Neural progenitor cell (in vitro differentiated cells): Measurements from ENCODE around the gene SPRED2. TPM values are rescaled to one million over a fixed set of nuclear protein-coding genes. Genes with fewer than 3 reads are reported as not detected.

Experiments
- DNase-seq: peaks from one replicate; pipeline ENCODE4 v3.0.0-alpha.2; 2016; ENCODE audit warnings: low spot score
- H2AFZ ChIP-seq: fragments of 200-600 bp; sonication (generic); replicated peaks from 2 replicates; pipeline ENCODE4 v1.6.1; 2016; ENCODE audit warnings: antibody characterized with exemption
- H3F3A ChIP-seq: fragments of 200-600 bp; sonication (generic); 2 replicates; pipeline ENCODE4 v1.6.1; 2016; ENCODE audit warnings: antibody characterized with exemption, low read depth
- H3K27ac ChIP-seq: fragments of 200-600 bp; sonication (generic); 2 replicates; pipeline ENCODE4 v1.5.1; 2016; ENCODE audit warnings: mild to moderate bottlenecking
- H3K27me3 ChIP-seq: fragments of 200-600 bp; sonication (generic); 2 replicates; pipeline ENCODE4 v1.6.1; 2016; ENCODE audit warnings: mild to moderate bottlenecking, moderate library complexity
- H3K36me3 ChIP-seq: fragments of 200-600 bp; sonication (generic); 2 replicates; pipeline ENCODE4 v1.5.1; 2016
- H3K4me1 ChIP-seq: fragments of 200-600 bp; sonication (generic); 2 replicates; pipeline ENCODE4 v1.6.1; 2016; ENCODE audit warnings: mixed run types
- H3K4me2 ChIP-seq: fragments of 200-600 bp; sonication (generic); 2 replicates; pipeline ENCODE4 v1.6.1; 2016
- H3K4me3 ChIP-seq: fragments of 200-600 bp; sonication (generic); 2 replicates; pipeline ENCODE4 v1.5.1; 2016
- H3K79me2 ChIP-seq: fragments of 200-600 bp; sonication (generic); 2 replicates; pipeline ENCODE4 v1.6.1; 2016; ENCODE audit warnings: low read depth
- H3K9ac ChIP-seq: fragments of 200-600 bp; sonication (generic); 2 replicates; pipeline ENCODE4 v1.6.1; 2016
- H3K9me3 ChIP-seq: fragments of 200-600 bp; sonication (generic); 2 replicates; pipeline ENCODE4 v1.5.1; 2016; ENCODE audit warnings: low read depth
- H4K20me1 ChIP-seq: fragments of 200-600 bp; sonication (generic); 2 replicates; pipeline ENCODE4 v1.6.1; 2016; ENCODE audit warnings: low read depth
- H3K27ac Mint-ChIP-seq: 3 replicates; pipeline ENCODE4 v1.8.0; 2021; ENCODE audit warnings: mixed read lengths
- H3K27me3 Mint-ChIP-seq: 2 replicates; pipeline ENCODE4 v1.8.0; 2022; ENCODE audit warnings: low read depth, mild to moderate bottlenecking, inconsistent platforms, moderate library complexity, mixed read lengths; ENCODE audit not compliant: insufficient read depth
- H3K36me3 Mint-ChIP-seq: 3 replicates; pipeline ENCODE4 v1.8.0; 2021; ENCODE audit warnings: mixed read lengths
- H3K4me1 Mint-ChIP-seq: 3 replicates; pipeline ENCODE4 v1.8.0; 2021; ENCODE audit warnings: mixed read lengths
- H3K4me3 Mint-ChIP-seq: 3 replicates; pipeline ENCODE4 v1.8.0; 2021; ENCODE audit warnings: mild to moderate bottlenecking, moderate library complexity, mixed read lengths
- H3K9me3 Mint-ChIP-seq: 3 replicates; pipeline ENCODE4 v1.8.0; 2020; ENCODE audit warnings: mixed read lengths
- EZH2 ChIP-seq: fragments of 200-600 bp; sonication (generic); IDR thresholded peaks from 2 replicates; pipeline ENCODE4 v1.6.1; 2017; ENCODE audit warnings: antibody characterized with exemption, mild to moderate bottlenecking, moderate library complexity
- EZH2phosphoT487 ChIP-seq: fragments of 200-600 bp; sonication (generic); IDR thresholded peaks from 2 replicates; pipeline ENCODE4 v1.6.1; 2017; ENCODE audit warnings: antibody characterized with exemption
- total RNA-seq: library from RNA; depleted of rRNA; stranded (reverse); fragments of >200 nt; gene quantifications from 2 replicates; pipeline ENCODE4 v1.2.3, GENCODE V29; 2015; ENCODE audit warnings: low replicate concordance
- TF ChIP-seq, protein P1 (sequence below): fragments of 200-600 bp; sonication (generic); IDR thresholded peaks from 2 replicates; pipeline ENCODE4 v1.5.1; 2017; ENCODE audit warnings: antibody characterized with exemption, mild to moderate bottlenecking

The SPRED2 gene
- total RNA-seq, 1 donor from 2014 or later: 11.6 TPM

GRCh38 chr2:65293376-65293775 is 139.0 kb downstream of the SPRED2 start:
- no peak overlapping the region for H3K4me2 ChIP-seq
- Mint-ChIP-seq H3K4me3 (no peak overlapping the region), H3K36me3 (no peaks in the 10 kb centered on the region), H3K9me3 (no peaks in the 10 kb centered on the region), H3K27ac (peak overlapping the region; percentile 18), H3K4me1 (peaks cover 45% of the 10 kb centered on the region), H3K27me3 (peaks cover 2% of the 10 kb centered on the region)
- no peak overlapping the region for H2AFZ ChIP-seq
- peak; percentile 28 for DNase-seq
- no peaks in the 10 kb centered on the region for H3K27me3 ChIP-seq
- no peak overlapping the region for H3K4me3 ChIP-seq
- no peaks in the 10 kb centered on the region for H3K9me3 ChIP-seq
- no peak overlapping the region for H3K9ac ChIP-seq
- TF ChIP-seq EZH2phosphoT487 (no peak), EZH2 (no peak)
- TF ChIP-seq, protein P1, sequence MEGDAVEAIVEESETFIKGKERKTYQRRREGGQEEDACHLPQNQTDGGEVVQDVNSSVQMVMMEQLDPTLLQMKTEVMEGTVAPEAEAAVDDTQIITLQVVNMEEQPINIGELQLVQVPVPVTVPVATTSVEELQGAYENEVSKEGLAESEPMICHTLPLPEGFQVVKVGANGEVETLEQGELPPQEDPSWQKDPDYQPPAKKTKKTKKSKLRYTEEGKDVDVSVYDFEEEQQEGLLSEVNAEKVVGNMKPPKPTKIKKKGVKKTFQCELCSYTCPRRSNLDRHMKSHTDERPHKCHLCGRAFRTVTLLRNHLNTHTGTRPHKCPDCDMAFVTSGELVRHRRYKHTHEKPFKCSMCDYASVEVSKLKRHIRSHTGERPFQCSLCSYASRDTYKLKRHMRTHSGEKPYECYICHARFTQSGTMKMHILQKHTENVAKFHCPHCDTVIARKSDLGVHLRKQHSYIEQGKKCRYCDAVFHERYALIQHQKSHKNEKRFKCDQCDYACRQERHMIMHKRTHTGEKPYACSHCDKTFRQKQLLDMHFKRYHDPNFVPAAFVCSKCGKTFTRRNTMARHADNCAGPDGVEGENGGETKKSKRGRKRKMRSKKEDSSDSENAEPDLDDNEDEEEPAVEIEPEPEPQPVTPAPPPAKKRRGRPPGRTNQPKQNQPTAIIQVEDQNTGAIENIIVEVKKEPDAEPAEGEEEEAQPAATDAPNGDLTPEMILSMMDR: no peak
- H3K79me2 ChIP-seq: no peaks in the 10 kb centered on the region
- H3K4me1 ChIP-seq: peaks cover 20% of the 10 kb centered on the region
- H3F3A ChIP-seq: peaks cover 11% of the 10 kb centered on the region
- no peaks in the 10 kb centered on the region for H4K20me1 ChIP-seq
- H3K36me3 ChIP-seq: no peaks in the 10 kb centered on the region
- no peak overlapping the region for H3K27ac ChIP-seq

GRCh38 chr2:65292461-65293011 is 139.9 kb downstream of the SPRED2 start:
- H3K27ac Mint-ChIP-seq: peak overlapping the region; percentile 18
- TF ChIP-seq EZH2phosphoT487: no peak
- TF ChIP-seq EZH2: no peak
- TF ChIP-seq, protein P1: no peak
- peaks cover 20% of the 10 kb centered on the region for H3K4me1 ChIP-seq

DNA sequence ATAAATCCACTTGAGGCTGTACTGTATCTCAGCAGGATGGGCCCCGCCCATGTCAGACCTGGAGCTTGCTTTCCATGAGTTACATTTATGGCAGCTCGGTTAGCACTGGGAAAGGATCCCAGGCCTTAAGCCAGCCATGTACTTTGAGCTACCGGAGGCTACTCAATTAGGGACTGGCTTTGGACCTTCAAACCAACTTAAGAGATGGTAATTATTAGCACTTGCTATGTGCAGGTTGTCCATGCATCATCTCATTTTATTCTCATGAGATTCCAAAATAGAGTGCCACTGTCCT is 140.3 kb downstream of the SPRED2 start:
- H3K27me3 Mint-ChIP-seq: peaks cover 2% of the 10 kb centered on the region
- Histone ChIP-seq H3F3A (peaks cover 11% of the 10 kb centered on the region), H4K20me1 (no peaks in the 10 kb centered on the region)

More at GRCh38 chr2:65292461-65293011, 139.9 kb downstream of the SPRED2 start:
- H3K36me3 Mint-ChIP-seq: no peaks in the 10 kb centered on the region
- no peaks in the 10 kb centered on the region for H3K79me2 ChIP-seq
- H3K27ac ChIP-seq: no peak overlapping the region
- no peak overlapping the region for H3K4me3 ChIP-seq
- H3K4me3 Mint-ChIP-seq: no peak overlapping the region
- H3K4me2 ChIP-seq: no peak overlapping the region
- no peak for DNase-seq
- H3K9me3 Mint-ChIP-seq: no peaks in the 10 kb centered on the region
- no peak overlapping the region for H3K9ac ChIP-seq
- peaks cover 1% of the 10 kb centered on the region for H3K27me3 ChIP-seq
- peaks cover 11% of the 10 kb centered on the region for H3F3A ChIP-seq
- peaks cover 2% of the 10 kb centered on the region for H3K27me3 Mint-ChIP-seq
- H3K9me3 ChIP-seq: no peaks in the 10 kb centered on the region
- no peak overlapping the region for H2AFZ ChIP-seq
- no peaks in the 10 kb centered on the region for H4K20me1 ChIP-seq
- H3K4me1 Mint-ChIP-seq: peaks cover 45% of the 10 kb centered on the region
- H3K36me3 ChIP-seq: no peaks in the 10 kb centered on the region

More for the DNA sequence above, 140.3 kb downstream of the SPRED2 start:
- no peak overlapping the region for H3K4me3 ChIP-seq
- peak overlapping the region; percentile 62 for H3K27ac Mint-ChIP-seq
- no peak overlapping the region for H2AFZ ChIP-seq
- no peak overlapping the region for H3K9ac ChIP-seq
- no peaks in the 10 kb centered on the region for H3K79me2 ChIP-seq
- H3K36me3 ChIP-seq: no peaks in the 10 kb centered on the region
- TF ChIP-seq EZH2phosphoT487: no peak
- no peak for TF ChIP-seq EZH2
- TF ChIP-seq, protein P1: no peak
- no peaks in the 10 kb centered on the region for H3K9me3 ChIP-seq
- no peaks in the 10 kb centered on the region for H3K9me3 Mint-ChIP-seq
- no peaks in the 10 kb centered on the region for H3K36me3 Mint-ChIP-seq
- no peak overlapping the region for H3K27ac ChIP-seq
- no peak for DNase-seq
- H3K27me3 ChIP-seq: peaks cover 6% of the 10 kb centered on the region
- H3K4me2 ChIP-seq: no peak overlapping the region
- no peak overlapping the region for H3K4me3 Mint-ChIP-seq
- H3K4me1 ChIP-seq: peaks cover 20% of the 10 kb centered on the region
- peaks cover 45% of the 10 kb centered on the region for H3K4me1 Mint-ChIP-seq
